Effector memory CD4-positive, alpha-beta T cell (primary cell): Measurements from ENCODE around the gene CTPS2.

Experiments used
- DNase-seq, 3 donors: peaks; one replicate each; pipeline ENCODE4 v3.0.0-alpha.2; 2020
- H3K27ac ChIP-seq: 2 replicates; pipeline ENCODE4 v1.7.0; 2013; ENCODE audit warnings: mild to moderate bottlenecking, low read length, moderate library complexity; ENCODE audit not compliant: insufficient read depth, poor library complexity, severe bottlenecking
- H3K27me3 ChIP-seq: replicated peaks from 2 replicates; pipeline ENCODE4 v1.7.0; 2013; ENCODE audit warnings: mild to moderate bottlenecking, low read length; ENCODE audit not compliant: insufficient read depth, control insufficient read depth, poor library complexity, severe bottlenecking
- H3K36me3 ChIP-seq: 2 replicates; pipeline ENCODE4 v1.7.0; 2013; ENCODE audit warnings: mild to moderate bottlenecking, low read length, moderate library complexity; ENCODE audit not compliant: control insufficient read depth, insufficient read depth
- H3K4me1 ChIP-seq: 2 replicates; pipeline ENCODE4 v1.7.0; 2013; ENCODE audit warnings: low read length, mild to moderate bottlenecking; ENCODE audit not compliant: control insufficient read depth, insufficient read depth, poor library complexity, severe bottlenecking
- H3K4me3 ChIP-seq: 2 replicates; pipeline ENCODE4 v1.7.0; 2013; ENCODE audit warnings: low read length, low read depth, mild to moderate bottlenecking; ENCODE audit not compliant: insufficient read depth, poor library complexity, severe bottlenecking
- H3K9me3 ChIP-seq: 2 replicates; pipeline ENCODE4 v1.7.0; 2013; ENCODE audit warnings: mild to moderate bottlenecking, low read length, moderate library complexity; ENCODE audit not compliant: control insufficient read depth

Gene CTPS2

DNA sequence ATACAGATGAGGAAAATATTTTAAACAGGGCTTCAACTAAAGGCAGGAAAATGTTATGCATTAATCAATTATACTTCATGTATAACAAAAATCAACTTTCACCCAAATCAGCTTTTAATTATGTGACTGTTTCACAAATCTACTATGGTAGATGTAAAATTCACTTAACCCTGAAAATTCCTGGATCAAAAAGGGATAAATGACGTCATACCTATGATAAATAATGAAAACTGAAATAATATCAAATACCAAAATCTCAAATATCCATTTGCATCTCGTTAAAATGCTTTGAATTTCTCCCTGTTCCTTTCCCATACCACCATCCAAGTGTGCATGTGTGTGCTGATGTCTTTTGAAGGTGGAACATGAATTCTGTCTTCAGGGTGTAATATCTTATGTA is 51.0 kb downstream of the CTPS2 start:
- no peak for DNase-seq
- H3K4me3 ChIP-seq = no peak overlapping the region
- H3K36me3 ChIP-seq = no peaks in the 10 kb centered on the region
- H3K27me3 ChIP-seq = no peaks in the 10 kb centered on the region
- H3K9me3 ChIP-seq = no peaks in the 10 kb centered on the region
- H3K27ac ChIP-seq = no peak overlapping the region
- no peaks in the 10 kb centered on the region for H3K4me1 ChIP-seq

DNA sequence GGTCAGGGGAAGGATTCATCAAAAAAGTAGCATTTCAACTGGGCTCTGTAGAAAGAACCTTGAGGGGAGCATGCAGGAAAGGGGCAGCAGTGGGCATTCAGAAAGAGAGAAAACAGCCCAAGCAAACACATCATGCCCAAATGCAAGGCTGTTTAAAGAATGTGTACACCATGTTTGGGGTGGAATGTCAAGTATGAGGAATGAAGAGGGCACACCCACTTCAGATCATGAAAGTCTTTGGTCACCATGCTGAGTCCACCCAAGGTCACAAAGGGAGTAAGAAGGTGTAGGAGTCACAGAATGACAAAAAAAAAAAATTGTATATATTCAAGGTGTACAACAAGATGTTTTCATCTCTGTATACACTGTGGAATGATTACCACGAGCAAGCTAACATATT is 53.1 kb downstream of the CTPS2 start:
- Histone ChIP-seq H3K27ac (no peak overlapping the region), H3K27me3 (no peaks in the 10 kb centered on the region), H3K4me1 (no peaks in the 10 kb centered on the region), H3K36me3 (no peaks in the 10 kb centered on the region), H3K4me3 (no peak overlapping the region), H3K9me3 (no peaks in the 10 kb centered on the region)
- no peak for DNase-seq

DNA sequence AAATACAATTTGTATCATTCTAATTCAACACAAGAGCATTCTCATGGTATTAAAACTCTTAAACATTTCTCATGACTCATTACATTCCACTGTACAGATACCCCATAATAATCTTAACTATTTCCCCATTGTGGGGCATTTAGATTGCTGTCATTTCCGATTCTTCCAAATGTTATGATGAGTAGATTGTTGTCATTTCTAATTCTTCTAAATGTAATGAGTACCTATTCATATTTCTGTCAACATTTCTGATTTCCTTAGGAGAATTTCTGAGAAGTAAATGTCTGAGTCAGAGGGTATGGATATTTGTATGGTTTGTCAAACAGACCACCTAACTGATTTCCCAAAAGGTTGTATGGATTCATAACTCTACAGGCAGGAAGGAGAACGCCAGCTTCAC is 54.2 kb downstream of the CTPS2 start:
- Histone ChIP-seq H3K27me3 (no peaks in the 10 kb centered on the region), H3K4me3 (no peak overlapping the region), H3K36me3 (no peaks in the 10 kb centered on the region), H3K9me3 (no peaks in the 10 kb centered on the region), H3K27ac (no peak overlapping the region), H3K4me1 (no peaks in the 10 kb centered on the region)
- no peak for DNase-seq

DNA sequence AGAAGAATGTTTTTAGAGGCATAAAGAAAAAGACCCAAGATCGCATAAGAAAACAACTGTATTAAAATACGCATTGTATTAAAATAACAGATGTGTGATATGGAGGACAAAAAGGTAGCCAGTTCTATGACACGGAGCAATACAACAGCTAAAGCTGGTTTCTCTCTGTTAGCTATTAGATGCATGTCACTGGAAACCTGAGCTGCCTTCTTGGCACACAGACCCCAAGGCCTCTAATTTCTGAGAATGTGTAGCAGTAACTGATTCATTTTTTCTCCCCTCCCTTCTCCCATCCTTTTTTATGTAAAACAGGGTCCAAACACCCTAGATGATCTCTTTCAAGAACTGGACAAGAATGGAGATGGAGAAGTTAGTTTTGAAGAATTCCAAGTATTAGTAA is 58.4 kb downstream of the CTPS2 start:
- Histone ChIP-seq H3K4me1 (no peaks in the 10 kb centered on the region), H3K4me3 (no peak overlapping the region), H3K36me3 (no peaks in the 10 kb centered on the region), H3K27ac (no peak overlapping the region), H3K9me3 (no peaks in the 10 kb centered on the region), H3K27me3 (no peaks in the 10 kb centered on the region)
- DNase-seq = no peak

DNA sequence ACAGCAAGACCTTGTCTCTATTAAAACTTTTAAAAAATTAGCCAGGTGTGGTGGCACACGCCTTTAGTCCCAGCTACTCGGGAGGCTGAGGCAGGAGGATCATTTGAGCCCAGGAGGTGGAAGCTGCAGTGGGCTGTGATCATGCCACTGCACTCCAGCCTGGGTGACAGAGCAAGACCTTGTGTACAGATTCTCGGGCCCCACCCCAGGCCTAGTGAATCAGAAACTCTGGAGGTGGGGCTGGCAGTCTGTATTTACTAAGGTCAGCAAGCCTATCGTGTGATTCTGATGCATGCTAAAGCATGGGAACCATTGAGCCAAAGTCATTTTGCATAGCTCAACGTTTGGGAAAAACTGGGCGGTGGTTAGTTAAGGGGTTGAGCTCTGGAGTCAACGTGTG is 59.0 kb downstream of the CTPS2 start:
- Histone ChIP-seq H3K27me3 (no peaks in the 10 kb centered on the region), H3K36me3 (no peaks in the 10 kb centered on the region), H3K4me3 (no peak overlapping the region), H3K9me3 (no peaks in the 10 kb centered on the region), H3K27ac (no peak overlapping the region), H3K4me1 (no peaks in the 10 kb centered on the region)
- DNase-seq = no peak

GRCh38 chrX:16651391-16652024 is 61.0 kb downstream of the CTPS2 start:
- Histone ChIP-seq H3K27ac (no peak overlapping the region), H3K27me3 (no peaks in the 10 kb centered on the region), H3K4me1 (no peaks in the 10 kb centered on the region), H3K36me3 (no peaks in the 10 kb centered on the region), H3K4me3 (no peak overlapping the region), H3K9me3 (no peaks in the 10 kb centered on the region)
- no peak for DNase-seq

DNA sequence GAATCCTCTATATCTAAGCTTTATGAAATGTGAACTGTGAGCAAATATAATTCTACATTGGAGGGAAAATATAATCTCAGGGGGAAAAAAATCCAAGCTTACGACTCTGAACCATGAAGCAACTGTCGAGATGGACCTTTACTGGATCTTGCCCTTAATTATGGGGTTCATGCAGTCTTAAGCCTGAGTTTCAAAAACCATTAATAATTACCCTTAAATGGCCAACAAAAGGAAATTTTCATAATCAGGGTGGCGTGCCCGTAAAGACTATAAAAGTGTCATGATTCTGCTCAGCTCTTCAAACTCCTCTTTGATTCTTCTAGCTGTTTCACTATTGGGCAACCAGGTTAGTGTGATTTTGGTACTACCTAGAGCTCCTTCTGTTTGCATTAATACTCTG is 62.6 kb downstream of the CTPS2 start, which contains the start of gene S100G:
Gene S100G, plus strand, starts transcription at position 301 of the 400 bp plus-strand sequence. CDS start 849 bp downstream, outside the sequence.
- H3K36me3 ChIP-seq = no peaks in the 10 kb centered on the region
- H3K27me3 ChIP-seq = no peaks in the 10 kb centered on the region
- DNase-seq = no peak
- no peaks in the 10 kb centered on the region for H3K9me3 ChIP-seq
- H3K4me1 ChIP-seq = no peaks in the 10 kb centered on the region
- H3K4me3 ChIP-seq = no peak within 1 kb of the TSS
- no peak within 1 kb of the TSS for H3K27ac ChIP-seq

DNA sequence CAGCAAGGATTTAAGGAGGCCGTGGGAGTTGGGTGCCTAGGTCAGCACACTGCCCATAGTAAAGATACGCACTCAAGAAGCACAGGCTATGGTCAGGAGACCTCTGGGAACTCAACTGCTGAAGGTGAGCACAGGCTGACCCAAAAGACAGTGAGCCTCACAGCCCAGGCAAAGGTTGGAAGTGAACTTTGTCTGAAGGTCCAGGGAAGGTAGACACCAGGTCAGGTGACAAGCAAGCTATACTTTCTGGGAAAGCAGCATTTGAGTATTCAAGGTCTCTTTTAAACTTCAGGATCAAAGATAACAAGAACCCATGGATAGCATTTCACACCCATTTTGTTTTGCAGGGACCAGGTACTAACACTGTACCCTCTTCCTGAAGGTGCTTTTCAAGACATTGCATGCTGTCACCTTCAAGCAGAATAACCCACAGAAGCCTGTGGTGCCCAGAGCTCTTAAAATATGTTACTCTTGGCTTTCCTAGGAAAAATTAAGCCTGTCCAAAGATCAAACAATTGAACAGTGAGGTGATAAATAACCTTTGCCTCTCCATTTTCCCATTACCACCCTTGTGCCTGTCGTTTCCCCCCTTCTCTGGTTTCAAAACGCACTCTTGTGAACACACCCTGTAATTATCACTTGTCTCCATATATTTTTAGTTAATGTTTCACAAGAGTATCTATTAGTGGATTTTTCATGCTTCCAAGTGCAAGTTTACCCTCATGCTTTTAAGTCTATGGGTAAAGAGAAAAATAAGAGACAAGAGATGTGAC is 65.9 kb downstream of the CTPS2 start:
- H3K27ac ChIP-seq = no peak overlapping the region
- DNase-seq = no peak
- no peak overlapping the region for H3K4me3 ChIP-seq
- no peaks in the 10 kb centered on the region for H3K4me1 ChIP-seq
- no peaks in the 10 kb centered on the region for H3K36me3 ChIP-seq
- no peaks in the 10 kb centered on the region for H3K9me3 ChIP-seq
- H3K27me3 ChIP-seq = no peaks in the 10 kb centered on the region

GRCh38 chrX:16643176-16643575 is 69.3 kb downstream of the CTPS2 start:
- H3K4me1 ChIP-seq = no peaks in the 10 kb centered on the region
- DNase-seq = no peak
- H3K36me3 ChIP-seq = no peaks in the 10 kb centered on the region
- no peaks in the 10 kb centered on the region for H3K9me3 ChIP-seq
- H3K27ac ChIP-seq = no peak overlapping the region
- H3K27me3 ChIP-seq = no peaks in the 10 kb centered on the region
- no peak overlapping the region for H3K4me3 ChIP-seq

GRCh38 chrX:16640823-16641222 is 71.6 kb downstream of the CTPS2 start:
- H3K36me3 ChIP-seq = no peaks in the 10 kb centered on the region
- H3K9me3 ChIP-seq = no peaks in the 10 kb centered on the region

More at GRCh38 chrX:16640823-16641222, 71.6 kb downstream of the CTPS2 start:
- H3K27ac ChIP-seq = no peak overlapping the region
- no peak overlapping the region for H3K4me3 ChIP-seq
- H3K4me1 ChIP-seq = no peaks in the 10 kb centered on the region
- no peak for DNase-seq
- H3K27me3 ChIP-seq = no peaks in the 10 kb centered on the region
